Astrocyte of the hippocampus (primary cell): ENCODE data around the gene ADAT1.
A peak's percentile ranks its signal among the peaks of the same experiment; 100 is the strongest.

ENCODE experiments used
- DNase-seq: peaks from one replicate; pipeline ENCODE4 v3.0.0; 2011; ENCODE audit warnings: low read depth, low spot score

ADAT1 gene

DNA sequence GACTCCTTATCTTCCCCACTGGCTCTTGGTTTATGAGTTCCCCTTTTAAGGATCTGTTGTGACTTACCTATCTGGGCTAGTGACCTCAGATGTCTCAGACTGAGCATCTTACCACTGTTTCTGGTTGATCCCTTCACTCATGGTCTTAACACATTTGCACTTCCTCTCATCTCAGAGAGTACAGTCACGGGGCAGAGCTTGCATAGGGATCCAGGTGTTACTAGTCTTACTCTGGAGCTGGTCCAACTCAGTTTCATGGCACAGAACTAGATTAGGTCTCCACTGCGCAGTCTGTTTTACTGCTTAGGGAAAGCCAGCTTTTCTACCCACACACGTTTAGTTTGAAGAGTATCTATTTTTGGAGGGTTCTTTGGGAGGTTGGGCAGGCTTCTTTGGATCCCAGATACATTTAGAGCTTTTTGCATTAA, 46.7 kb downstream of the ADAT1 start:
- DNase-seq = no peak

DNA sequence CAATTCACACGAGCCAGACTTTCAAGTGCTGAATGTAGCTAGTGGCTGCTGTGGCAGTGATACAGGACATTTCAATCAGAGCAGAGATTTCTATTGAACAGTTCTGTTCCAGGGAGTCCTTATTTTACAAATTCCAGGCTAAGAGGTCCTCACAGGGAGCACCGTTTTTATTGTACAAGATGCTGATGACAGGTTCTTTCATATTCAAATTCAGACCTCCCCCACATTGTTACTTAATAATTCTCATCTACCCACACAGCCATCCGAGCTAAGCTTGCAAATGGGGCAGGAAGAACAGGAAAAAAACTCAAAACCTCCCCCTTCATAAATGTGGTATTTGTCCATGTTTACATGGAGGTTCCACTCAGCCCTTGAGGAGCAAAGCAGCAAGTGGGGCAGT, 47.1 kb downstream of the ADAT1 start:
- DNase-seq = no peak

DNA sequence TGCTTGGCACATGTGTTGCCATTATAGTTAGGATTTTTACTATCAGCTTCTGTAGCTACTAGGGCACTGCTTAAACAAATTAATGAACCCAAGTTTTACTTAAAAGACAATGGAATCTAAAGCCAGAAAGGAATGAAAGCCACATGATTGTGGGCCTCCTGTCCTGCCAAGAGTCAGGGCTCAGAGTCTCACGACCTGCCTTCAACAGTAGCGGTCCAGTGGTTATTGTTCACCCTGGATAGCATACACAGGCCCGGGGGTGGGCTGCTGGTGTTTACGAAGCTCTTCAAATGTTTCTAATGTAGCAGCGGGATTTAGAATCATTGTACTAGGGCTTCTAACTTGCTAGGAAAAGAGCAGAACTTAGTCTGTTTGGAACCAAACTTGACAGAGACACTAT, 49.1 kb downstream of the ADAT1 start:
- peak; percentile 26 for DNase-seq

DNA sequence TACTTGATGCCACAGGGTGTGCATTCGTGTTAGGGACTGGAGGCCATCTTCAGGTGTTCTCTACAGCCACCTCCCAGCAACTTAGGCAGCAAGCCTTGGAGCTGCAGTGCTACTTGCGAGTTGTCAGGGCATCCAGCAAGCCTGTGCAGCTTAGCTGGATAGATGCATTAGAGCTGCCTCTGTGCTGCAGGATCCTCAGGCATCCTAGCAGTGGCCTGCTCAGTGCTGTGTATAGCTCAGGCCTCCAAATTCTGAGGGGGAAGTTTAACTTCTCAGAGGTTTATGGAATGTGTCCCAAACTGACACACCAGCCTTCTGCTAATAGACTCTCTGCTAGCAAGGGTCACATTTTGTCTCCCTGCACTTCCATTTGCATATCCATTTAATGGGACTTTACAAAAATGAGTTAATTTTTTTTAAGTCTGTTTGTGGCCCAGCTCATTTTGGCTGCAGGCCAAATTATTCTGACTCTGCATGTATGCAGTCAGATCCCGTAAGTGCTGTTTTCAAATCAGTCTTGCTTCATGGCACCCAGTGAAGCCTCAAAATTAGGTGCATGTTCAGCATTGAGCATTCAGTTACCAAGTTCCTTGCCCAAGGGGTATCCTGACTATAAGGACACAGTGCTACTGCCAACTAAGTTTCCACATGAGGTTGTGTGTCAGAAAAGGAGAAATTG, 50.1 kb downstream of the ADAT1 start:
- DNase-seq = no peak

DNA sequence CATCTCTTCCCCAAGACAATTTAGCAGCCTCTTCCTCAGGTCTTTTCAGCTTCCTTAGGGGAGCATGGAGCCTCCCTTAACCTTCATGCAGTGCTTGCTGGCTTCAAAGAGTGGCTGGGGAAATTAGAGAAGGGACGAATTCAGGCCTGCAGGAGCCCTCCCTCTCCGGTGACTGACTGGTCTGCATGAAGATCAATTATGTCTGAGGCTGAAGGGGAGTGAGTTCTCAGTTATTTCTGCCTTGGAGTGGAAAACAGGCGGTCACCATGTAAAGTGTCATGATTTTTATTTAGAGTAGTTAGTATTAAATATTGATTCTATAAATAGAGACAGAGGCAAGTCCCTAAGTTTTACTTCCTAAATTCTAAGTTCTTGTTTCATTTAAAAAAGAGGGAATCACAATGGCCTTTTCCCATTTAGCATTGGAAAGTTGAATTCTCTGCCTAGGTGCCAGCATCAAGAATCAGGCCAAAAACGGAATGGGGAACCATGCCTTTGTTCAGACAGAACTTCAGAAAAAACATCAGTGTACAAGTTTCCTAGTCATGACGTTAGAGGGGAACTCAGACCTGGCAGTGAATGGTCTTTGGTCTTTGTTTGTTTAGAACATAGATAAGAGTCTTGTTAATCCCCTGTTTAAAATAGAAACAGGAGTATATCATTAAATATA, 52.5 kb downstream of the ADAT1 start:
- no peak for DNase-seq

DNA sequence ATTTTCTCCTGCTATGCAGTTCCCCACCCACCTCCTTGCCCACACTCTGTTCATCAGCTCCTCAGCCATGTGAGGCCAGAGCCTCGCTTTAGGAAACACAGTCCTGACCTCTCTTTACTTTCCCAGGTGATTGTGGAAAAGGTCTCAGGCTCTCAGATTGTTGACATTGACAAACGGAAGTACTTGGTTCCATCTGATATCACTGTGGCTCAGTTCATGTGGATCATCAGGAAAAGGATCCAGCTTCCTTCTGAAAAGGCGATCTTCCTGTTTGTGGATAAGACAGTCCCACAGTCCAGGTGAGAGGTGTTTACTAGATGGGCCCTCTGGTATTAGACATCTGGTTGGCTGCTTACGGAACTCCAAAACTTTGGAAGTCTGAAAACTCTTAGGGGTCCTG, 55.2 kb downstream of the ADAT1 start:
- no peak for DNase-seq

DNA sequence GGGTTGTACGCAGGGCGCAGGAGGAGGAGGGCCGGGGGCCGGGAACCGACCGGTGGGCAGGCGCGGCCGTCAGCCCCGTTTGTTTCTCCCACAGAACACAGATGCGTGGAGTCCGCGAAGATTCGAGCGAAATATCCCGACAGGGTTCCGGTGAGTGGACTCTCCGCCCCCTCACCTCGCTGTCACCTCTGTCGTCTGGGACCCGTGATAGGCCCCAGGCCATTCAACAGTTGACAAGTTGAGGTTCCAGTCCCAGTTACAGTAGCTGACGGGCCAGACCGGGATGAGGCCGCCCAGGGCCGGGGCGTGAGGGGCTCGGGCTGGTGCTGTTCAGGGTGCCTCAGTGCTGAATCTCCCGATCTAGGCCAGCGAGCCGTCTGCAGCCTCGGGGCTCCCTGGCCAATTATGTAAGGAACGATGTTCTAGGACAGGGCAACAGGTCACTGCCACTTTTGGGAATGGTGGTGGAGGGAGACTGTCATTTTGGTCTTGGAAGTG, 56.3 kb downstream of the ADAT1 start:
- DNase-seq = peak; percentile 33

DNA sequence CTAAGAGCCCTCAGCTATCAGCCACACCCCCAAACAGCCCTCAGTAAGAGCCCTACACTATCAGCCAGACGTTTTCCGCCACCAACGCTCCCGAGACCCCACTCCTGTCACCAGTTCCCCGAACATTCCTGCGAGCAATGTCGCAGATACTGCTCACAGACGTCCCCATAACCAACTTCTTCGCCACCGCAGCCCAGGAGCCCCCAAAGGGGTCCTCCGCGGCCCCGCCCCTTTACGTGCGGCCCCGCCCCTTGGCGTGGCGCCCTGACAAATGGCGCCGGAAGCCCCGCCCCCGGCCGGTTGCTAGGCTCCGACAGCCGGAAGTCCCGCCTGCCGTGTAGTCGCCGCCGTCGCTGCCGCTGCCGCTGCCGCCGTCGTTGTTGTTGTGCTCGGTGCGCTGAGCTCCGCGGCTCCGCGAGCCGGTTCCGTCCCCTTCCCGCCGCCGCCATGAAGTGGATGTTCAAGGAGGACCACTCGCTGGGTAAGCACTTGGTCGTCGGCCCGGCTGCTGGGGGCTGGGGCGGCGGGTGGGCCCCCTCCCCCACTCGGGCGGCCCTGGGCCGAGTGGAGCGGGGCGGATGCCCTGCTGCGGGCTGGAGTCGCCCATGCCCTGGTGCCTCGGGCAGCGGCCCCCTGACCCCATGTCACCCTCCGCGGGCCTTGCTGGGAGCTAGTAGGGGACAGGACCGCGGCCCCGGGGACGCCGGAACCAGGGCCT, 56.9 kb downstream of the ADAT1 start, which contains the start of gene GABARAPL2:
TSS of gene GABARAPL2 (plus strand) at position 340 of the 718 bp plus-strand sequence. CDS start at position 448, 108 bp downstream.
- peak; percentile 93 for DNase-seq

DNA sequence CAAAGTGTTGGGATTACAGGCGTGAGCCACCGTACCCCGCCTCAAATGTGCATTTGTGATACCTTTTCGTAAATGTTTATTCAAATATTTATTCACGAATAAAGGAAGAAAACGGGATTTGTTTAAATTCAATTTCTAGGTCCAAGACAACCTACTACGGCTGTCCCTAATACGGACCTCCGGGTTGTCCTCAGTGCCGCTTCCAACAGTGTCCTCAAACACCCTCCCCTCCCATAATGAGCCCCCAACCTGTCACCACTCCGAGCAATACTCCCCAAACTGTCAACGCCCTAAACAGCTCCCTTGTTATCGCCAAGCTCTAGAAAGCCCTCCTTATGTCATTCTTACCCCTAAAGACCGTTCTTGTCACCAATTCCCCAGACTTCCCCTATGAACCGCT, 57.4 kb downstream of the ADAT1 start:
- DNase-seq = no peak

DNA sequence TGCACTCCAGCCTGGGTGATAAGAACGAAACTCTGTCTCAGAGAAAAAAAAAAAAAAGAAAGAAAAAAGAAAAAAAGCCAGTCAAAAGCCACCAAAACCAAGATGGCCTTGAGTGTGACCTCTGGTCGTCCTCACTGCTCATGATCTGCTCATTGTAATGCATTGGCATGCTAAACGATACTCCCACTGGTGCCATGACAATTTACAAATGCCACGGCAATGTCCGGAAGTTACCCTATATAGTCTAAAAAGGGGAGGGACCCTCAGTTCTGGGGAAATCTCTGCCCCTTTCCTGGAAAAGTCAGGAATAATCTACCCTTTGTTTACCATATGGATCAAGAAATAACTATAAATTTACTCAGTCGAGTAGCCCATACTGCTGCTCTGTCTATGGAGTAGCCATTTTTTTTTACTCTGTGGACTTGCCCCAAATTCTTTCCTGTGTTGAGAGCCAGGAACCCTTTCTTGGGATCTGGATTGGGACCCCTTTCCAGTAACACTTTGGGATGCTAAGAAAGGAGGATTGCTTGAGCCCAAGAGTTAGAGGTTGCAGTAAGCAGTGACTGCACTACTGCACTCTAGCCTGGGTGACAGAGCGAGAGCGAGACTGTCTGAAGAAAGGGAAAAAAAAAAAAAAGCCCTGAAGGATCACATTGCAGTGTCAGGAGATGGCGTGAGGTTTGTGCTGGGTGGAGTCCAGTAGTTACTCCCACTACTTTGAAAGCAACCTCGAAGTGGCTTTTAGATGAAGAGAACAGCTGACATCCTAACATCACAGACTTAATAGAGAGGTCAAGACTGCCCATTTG, 63.3 kb downstream of the ADAT1 start:
- peak; percentile 32 for DNase-seq

DNA sequence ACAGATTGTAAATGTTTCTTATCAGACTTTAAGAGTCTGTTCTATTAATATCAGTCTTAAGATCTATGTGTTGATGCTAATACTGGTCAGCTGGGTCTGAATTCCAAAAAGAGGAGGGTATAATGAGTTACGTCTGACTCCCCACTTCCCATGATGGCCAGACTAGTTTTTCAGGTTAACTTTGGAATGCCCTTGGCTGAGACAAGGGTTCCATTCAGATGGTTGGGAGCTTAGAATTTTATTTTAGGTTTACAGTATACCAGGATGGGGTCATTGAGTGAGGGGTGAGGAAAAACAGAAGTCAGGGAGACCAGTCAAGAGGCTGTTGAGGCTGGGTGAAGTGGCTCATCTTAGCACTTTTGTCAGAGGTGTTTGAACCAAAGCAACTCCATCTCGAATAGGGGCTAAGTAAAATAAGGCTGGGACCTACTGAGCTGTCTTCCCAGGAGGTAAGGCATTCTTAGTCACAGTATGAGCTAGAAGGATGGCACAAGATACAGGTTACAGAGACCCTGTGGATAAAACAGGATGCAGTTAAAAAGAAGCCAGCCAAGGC, 64.2 kb downstream of the ADAT1 start:
- DNase-seq = no peak

DNA sequence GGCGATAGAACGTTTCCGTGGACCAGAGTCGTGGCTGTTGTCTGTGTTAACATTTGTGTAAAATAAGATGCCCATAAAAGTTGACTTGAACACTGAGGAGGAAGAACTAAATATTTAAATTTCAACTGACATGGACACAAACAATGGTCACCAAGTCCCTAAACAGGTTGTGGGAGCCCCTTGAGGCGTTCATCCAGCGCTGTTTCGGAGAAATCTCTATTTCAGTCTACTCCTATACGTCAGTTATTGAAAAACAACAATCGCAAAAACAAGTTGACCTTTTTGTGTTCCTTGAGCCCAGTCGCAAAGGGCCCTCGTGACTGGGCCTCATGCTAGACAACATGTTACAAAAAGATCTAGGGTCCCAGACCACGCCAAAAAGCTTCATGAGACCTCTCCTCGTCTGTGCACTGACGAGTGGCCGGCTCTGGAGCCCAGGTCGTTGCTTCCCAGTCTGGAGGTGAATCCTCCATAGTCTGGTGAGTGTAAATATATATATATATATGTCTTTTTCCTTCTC, 66.6 kb downstream of the ADAT1 start:
- DNase-seq = peak; percentile 5

DNA sequence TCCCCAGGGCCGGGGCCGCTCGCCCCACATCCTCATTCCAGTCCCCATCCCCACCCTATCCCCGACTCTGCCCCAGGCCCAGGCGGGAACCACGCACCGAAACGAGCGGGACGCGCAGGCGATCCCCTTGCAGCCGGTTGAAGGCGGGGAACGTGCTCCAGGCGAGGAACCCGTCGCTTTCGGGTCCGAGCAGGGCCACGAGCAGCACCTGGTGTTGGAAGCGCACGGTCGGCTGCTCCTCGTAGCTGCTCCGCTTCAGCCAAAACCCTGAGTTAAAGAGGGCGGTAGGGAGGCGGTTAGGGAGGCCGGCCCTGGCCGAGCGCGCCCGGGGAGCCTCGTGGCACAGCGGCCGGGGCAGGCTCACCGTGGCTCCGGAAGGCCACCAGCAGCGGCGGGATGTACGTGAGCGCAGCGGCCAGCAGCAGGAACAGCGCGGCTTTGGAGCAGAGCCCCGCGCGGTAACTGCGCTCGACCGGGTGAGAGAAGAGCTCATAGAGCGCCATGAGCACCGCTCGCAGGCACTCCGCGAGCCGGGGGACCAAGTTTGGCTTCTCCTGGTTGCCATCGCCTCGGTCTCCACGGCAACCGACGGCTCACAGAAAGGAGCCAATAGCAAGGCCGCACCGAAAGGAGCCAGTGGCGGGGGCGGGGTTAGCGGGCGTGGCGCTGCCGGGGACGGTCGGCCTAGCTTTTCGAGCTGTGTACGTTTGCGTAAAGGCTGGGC, 67.2 kb downstream of the ADAT1 start, which contains the start of gene TMEM231:
TSS of gene TMEM231 (minus strand) at position 546 of the 724 bp plus-strand sequence. CDS start at position 503, 43 bp downstream.
- DNase-seq = peak; percentile 97

DNA sequence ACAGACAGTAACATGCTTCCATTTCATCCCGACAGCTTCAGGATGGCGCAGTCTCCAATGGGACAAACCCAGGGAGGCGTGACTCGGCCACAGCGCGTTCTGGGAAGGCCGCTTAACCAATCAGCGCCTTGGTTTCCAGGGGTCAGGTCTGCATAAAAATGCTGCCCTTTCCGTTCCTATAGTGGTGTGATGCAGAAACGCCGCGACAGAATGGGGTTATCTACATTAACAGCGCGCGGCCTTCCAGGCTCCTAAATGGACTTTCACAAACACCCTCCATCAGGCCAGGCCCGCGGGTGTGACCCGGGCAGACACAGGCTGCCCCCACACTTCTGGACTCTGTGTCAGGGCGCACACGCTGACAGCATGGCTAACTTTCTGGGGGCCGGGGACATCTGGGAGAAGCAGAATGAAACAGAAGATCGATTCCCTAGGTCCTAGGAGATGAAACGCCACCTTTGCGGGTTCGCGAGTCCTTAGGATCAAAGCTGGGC, 67.8 kb downstream of the ADAT1 start:
- peak; percentile 92 for DNase-seq

DNA sequence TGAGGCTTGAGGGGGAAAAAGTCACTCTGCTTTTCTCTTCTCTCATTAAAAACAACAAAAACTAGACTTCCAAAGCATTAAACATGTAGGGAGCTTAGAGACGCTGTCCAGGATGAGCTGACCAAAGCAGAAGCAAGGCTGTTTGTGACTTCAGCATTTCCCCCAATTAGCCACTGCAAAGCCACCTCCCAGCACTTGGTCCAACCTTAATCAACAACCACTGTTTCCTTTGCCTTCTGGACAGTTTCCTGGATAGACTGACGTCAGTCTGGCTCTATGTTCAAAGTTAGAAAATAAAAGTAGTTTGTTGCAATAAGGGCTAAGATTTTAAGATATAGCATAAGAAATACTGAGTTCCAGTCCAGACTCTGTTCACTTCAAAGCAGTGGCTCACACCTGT, 70.1 kb downstream of the ADAT1 start:
- no peak for DNase-seq

DNA sequence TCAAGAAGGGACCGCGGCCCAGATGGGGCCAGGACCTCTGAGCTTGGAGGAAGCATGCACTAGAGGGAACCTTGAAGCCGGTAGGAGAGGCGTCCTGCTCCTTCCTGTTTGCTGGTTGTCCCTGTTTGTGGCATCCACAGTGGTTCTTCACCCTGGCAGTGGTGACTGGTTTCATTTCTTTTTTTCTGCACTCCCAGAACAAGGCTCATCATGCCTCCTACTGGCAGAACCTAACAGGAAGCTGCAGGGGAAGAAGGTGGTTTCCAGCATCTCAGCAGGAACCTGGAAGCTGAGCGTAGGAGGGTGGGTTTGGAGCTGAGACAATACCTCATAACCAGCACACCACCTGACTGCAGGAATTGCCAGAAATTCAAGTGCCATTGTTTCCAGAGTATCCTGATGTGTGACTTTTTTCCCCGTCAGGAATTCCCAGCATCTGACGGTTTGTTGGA, 72.8 kb downstream of the ADAT1 start:
- peak; percentile 71 for DNase-seq
